Activated CD4-positive, CD25-positive, alpha-beta regulatory T cell treated with anti-CD3 and anti-CD28 coated beads, Interleukin-2, amount 50 U/mL, for 72 hours (primary cell): Measurements from ENCODE around the gene ABI3.
"Not testable (repeated sequence)": the region's sequence is repeated elsewhere in the genome, so short reads cannot be mapped to it uniquely, and the experiment has no call there.

Experiments
- DNase-seq: peaks from one replicate; pipeline ENCODE4 v3.0.0; 2021

Gene ABI3

DNA sequence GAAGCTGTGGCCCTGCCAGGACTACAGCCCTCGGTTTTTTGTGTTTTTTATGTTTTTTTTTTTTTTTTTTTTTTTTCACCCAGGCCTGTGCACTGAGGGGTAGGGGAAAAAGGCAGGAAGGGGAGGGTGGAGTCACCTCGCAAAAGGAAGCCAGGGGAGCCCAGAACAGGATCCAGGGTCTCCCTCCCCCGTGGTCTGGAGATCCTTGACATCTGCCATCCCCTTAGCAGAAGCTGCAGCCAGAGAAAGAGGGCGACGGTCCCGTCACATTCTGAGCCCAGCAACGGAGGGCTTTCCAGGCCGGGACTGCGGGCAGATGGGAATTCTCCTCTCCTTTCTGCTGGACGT lies 49.1 kb downstream of the ABI3 start:
- DNase-seq = no peak

DNA sequence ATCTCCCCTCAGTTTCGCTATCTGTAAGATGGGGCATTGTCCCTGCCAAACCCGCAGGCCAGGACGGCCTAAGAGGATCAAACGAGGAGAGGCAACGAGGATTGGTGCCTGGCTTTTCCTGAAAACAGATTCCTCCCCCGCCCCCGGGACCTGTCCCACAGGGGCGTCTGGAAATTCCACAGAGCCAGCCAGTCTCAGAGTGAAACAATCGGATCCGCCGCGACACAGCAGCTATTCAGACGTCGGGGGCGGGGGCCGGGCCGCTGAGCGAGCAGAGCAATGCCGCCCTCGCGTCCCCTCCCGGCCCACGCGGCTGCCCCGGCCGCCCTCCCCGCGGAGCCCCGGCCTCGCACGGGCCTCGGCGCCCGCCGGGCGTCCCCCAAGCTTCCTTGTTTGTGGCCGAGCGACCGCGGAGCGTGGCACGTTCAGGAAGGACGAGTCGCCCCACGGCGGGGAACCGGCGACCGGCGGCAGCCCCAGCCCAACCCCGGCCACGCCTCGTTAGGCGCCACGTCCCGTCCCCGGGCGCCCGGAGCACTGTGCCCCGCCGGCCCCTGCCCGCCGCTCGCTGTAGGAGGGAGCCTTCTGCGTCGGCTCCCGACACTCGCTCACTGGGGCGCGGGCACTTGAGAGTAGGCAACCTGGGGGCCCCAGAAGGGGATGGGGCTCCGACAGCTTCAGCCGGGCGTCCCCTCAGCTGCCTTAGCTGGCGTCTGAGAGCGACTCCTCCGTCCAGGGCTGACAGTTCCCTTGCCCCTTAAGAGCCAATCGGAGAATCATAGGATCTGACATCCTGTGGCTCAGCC lies 49.7 kb downstream of the ABI3 start:
- DNase-seq = peak; percentile 65

DNA sequence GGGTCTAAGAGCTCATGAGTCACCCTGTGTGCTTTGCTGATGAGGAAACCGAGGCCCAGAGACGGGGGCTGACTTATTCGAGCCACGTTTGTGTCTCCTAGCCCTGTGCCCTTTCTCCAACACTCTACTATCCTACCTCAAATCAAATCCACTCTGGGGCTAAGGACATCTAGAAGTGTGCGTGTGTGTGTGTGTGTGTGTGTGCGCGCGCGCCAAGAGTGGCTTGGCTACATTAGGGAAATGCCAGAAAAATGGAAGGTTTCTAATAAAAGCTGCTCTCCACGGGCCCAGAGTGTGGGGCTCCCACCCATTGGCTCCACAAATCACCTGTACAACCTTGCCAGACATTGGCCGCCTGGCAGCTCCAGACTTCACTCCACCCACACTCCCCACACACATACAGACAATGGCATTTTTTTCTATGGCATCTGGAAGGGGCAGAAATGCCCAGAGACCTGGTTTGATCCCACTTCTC lies 50.3 kb downstream of the ABI3 start:
- DNase-seq = no peak

DNA sequence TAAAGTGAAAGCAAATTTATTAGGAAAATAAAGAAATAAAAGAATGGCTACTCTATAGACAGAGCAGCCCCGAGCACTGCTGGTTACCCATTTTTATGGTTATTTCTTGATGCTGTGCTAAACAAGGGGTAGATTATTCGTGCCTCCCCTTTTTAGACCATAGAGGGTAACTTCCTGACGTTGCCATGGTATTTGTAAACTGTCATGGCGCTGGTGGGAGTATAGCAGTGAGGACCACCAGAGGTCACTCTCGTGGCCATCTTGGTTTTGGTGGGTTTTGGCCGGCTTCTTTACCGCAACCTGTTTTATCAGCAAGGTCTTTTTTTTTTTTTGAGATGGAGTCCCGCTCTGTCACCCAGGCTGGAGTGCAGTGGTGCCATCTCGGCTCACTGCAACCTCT lies 51.0 kb downstream of the ABI3 start:
- not testable (repeated sequence) for DNase-seq

DNA sequence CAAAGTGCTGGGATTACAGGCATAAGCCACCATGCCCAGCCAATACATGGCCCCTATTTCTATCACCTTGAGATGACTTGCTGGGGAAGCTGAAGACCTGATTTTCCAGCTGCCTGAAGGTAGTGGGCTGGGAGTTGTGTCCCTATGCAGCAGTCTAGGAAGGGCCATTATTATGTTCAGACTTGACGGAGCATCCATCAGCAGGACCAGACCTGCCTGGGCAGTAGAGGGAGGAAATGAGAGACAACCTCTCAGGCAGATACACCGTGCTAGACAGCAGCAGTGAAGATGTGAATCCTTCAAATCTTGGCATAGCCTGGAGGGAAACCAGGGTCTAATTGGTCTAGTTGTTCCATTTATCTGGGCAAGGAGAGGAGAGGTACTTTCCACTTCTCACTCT lies 55.7 kb downstream of the ABI3 start:
- DNase-seq = no peak

DNA sequence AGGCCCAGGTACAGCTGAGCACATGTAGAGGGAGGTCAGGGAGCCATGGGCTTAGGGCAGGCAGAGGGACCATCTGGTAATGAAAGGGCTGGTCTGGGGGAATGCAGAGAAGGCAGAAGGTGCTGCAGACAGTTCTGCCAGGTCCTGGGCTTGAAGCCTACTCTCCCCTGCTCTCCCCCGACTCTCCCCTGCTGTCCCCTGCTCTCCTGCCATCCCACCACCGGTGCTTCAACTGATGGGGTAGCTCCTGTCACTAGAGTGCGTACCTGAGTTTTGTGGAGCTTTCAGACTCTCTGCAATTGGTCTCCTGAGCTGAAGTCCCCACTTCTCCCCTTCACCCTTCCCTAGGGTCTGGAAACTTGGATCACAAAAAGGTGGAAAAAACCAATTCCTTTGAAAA lies 57.4 kb downstream of the ABI3 start:
- no peak for DNase-seq

DNA sequence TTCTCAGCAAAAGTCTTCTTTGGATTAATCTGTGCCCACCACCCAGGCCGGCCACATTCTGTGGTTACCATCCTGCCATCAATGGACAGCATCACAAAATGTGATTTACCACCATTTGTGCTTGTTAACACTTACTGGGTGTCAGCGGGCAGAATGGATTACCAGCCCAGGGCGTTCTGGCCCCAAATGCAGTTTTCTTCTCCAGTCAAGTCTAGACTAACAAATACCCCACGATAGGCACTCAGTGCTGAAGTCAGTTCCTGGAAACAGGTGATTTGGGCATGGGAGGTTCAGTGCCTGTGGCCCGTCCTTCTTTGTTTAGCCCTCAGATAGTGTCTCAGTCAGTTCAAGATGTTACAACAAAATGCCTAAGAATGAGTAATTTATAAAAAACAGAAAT lies 58.8 kb downstream of the ABI3 start:
- DNase-seq = no peak
